ENCODE results near the gene TRABD2A.

The TRABD2A gene

DNA sequence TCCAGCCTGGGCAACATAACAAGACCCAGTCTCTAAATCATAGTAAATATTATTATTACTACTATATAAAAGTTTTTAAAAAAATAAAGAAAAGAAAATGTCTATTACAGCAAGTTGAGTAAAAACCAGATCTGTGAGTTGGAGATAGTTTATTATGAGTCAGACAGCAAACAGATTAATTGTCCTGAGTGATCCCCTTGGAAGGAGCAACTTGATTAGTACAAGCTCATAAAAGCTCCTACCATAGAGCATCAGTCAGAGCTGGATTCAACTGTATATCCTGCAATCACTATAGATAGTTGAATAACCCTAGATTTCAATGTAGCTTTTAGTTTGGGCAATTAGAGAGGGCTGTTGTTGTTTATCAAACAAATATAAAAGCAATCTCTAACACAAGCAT, 84.1 kb downstream of the TRABD2A start:
- TF ChIP-seq, protein P1, sequence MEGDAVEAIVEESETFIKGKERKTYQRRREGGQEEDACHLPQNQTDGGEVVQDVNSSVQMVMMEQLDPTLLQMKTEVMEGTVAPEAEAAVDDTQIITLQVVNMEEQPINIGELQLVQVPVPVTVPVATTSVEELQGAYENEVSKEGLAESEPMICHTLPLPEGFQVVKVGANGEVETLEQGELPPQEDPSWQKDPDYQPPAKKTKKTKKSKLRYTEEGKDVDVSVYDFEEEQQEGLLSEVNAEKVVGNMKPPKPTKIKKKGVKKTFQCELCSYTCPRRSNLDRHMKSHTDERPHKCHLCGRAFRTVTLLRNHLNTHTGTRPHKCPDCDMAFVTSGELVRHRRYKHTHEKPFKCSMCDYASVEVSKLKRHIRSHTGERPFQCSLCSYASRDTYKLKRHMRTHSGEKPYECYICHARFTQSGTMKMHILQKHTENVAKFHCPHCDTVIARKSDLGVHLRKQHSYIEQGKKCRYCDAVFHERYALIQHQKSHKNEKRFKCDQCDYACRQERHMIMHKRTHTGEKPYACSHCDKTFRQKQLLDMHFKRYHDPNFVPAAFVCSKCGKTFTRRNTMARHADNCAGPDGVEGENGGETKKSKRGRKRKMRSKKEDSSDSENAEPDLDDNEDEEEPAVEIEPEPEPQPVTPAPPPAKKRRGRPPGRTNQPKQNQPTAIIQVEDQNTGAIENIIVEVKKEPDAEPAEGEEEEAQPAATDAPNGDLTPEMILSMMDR (IDR thresholded peaks at IDR 0.05), result no peak

DNA sequence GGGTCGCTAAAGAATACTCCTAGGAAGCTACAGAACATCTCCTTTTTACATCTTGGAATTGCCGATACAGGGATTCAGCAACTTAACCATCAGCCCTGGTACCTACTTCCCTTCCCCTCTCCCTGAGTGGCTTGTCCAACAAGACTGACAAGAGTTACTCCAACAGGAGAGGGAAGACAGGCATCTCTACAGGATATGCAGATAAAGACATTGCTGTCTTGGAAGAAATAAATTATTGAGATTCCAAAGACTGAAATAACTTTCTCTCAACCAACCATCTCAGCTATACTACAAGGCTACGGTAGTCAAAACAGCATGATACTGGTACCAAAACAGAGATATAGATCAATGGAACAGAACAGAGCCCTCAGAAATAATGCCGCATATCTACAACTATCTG, 87.2 kb downstream of the TRABD2A start:
- TF ChIP-seq, protein P1 (IDR thresholded peaks at IDR 0.05), result no peak

DNA sequence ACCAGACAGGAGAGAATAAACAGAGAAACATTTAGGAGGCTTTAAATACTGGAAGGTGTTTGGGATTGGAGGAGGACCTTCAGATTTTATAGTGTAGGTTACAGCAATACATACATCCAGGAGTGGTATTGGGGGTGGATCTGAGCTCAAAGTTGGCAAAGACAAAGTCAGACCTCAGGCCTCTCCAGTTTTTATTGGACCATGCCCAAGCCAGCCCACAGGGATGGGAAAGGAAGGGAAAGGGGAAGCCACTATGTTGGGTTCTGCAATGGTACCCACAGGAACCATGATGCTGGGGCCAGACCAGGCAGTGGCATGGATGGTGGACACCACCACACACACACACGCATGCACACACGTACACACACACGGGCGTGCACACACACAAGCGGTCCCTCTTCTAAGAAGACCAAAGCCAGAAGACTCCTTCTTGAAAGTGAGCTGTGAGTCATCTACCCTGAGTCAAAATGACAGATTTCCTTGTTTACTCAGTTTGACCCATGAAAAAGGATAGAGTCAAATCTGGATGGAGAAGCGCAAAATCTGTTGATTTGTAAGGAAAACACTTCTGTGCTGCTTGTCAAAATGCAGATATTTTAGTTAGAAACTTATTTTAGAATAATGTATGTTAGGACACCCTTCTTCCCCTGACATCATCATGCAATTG, 87.9 kb downstream of the TRABD2A start:
- TF ChIP-seq, protein P1 (IDR thresholded peaks at IDR 0.05), result no peak

DNA sequence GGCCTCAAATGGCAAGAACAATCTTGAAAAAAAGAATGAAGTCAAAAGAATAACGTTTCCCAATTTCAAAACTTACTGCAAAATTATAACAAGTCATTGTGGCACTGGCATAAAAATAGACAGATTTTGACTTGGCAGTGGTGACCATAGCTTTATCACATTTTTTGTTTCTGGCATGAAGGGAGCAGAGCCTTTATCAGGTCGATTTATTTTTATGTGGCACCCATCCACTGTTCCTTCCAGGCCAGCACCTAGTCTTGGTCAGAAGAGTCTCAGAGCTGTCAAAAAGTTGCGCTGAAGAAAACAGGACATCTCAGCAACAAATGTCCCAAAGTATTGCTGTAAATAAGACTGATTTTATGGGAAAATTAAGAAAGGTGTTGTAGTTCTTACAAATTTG, 92.4 kb downstream of the TRABD2A start:
- TF ChIP-seq, protein P1 (IDR thresholded peaks at IDR 0.05), result no peak

DNA sequence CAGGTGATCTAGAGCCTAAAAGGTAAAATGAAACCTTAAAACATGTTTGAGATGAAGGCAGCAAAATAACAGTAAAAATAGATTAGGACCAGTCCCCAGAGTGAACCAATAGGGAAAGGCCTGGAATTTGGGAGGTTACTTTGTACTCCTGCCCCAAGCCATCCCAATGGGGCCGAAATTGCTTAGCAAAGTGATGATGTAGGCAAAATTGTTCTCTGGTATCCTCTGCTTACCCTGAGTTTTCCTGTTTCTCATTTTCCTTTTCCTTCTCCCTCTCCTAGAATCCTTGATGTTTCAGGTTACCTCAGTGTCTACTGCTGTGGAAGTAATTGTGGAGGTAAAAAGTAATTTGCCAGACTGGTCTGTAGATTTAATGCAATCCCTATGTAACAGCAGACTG, 92.9 kb downstream of the TRABD2A start:
- TF ChIP-seq, protein P1 (IDR thresholded peaks at IDR 0.05), result no peak

DNA sequence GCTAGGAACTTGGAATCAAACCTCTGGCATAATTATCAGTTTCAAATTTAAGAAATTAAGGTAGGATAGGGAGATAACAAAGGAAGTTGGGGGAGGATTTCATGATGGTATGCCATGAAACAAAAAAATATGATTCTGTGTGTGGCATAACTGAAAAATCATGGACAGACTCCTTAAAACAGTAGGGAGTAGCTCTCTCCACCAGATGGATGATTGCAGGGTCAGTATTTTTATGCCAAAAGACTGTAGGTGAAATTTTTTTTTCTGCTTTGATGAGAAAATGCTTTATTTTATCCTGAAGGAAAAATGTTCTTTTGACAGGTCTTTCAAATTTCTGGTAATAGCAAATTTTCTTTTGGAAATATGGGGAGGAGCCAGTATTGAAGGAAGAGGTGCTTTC, 94.3 kb downstream of the TRABD2A start:
- TF ChIP-seq, protein P1 (IDR thresholded peaks at IDR 0.05), result no peak

DNA sequence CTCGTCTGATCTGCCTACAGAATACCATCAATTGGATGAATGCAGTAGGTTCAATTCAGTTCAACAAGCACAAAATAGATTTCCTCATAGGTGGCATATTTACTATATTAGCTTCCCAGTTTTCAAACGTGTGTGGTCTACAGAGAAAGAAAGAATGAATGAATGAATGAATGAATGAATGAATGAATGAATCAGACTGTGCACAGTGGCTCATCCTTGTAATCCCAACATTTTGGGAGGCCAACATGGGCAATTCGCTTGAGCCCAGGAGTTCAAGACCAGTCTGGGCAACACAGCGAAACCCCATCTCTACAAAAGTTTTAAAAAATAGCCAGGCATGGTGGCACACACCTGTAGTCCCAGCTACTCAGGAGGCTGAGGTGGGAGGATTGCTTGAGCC, 94.9 kb downstream of the TRABD2A start:
- TF ChIP-seq, protein P1 (IDR thresholded peaks at IDR 0.05), result no peak
